Measurements from ENCODE around the gene ELP1. TPM values are rescaled to one million over a fixed set of nuclear protein-coding genes. Genes with fewer than 3 reads are reported as not detected.
"Not testable (repeated sequence)": the region's sequence is repeated elsewhere in the genome, so short reads cannot be mapped to it uniquely, and the experiment has no call there.

The ELP1 gene
- total and polyA plus RNA-seq, 2 experiments from 2014 or later: 14.5 to 24.1 TPM

DNA sequence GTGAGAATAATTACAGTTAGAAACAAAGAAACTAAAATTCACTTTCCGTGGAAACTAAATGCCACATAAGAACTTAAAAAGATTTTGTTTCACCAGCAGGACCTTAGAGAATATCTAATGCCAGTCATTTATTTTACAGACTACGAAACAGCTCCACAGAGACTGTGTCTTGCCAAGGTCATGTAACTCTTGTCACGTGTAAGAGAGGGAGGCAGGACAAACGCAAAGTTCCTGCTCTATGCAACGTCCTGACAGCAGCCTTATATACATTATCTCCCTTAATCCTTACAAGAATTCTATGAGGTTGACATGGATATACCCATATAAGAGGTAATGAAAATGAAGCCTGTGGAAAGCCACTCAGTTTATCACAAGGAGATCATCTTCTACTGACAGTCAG is 40.0 kb upstream of the ELP1 start:
- Histone ChIP-seq H3K27ac (no peak overlapping the region), H3F3A (ENCODE audit: insufficient read depth) (no peaks in the 10 kb centered on the region), H3K36me3 (ENCODE audit: low read depth) (peaks cover 43% of the 10 kb centered on the region), H4K20me1 (ENCODE audit: insufficient read depth) (no peaks in the 10 kb centered on the region), H3K4me2 (ENCODE audit: unreplicated experiment) (no peak overlapping the region), H3K27me3 (replicated peaks; ENCODE audit: insufficient read depth) (no peaks in the 10 kb centered on the region), H3K79me2 (ENCODE audit: insufficient read depth) (no peaks in the 10 kb centered on the region), H2AFZ (no peak overlapping the region), H3K9ac (no peak overlapping the region), H3K4me1 (ENCODE audit: insufficient read depth) (no peaks in the 10 kb centered on the region), H3K4me3 (no peak overlapping the region), H3K9me3 (ENCODE audit: low read depth) (no peaks in the 10 kb centered on the region), H3K9me2 (ENCODE audit: insufficient read depth) (no peaks in the 10 kb centered on the region)
- in situ Hi-C loops (cut with MboI): no loop called here
- TF ChIP-seq EZH2phosphoT487 (IDR thresholded peaks at IDR 0.05; ENCODE audit: insufficient read depth, low read depth) (no peak), EZH2 (IDR thresholded peaks at IDR 0.05; ENCODE audit: insufficient read depth, poor library complexity, severe bottlenecking) (no peak)
- WGBS, 2 experiments (ENCODE audit: low coverage in 1 of 2, low lambda C conversion rate in 2 of 2, missing lambda C conversion rate in 2 of 2): 87% methylated on average over 5 of the region's 5 CpGs
- DNase-seq: no peak

DNA sequence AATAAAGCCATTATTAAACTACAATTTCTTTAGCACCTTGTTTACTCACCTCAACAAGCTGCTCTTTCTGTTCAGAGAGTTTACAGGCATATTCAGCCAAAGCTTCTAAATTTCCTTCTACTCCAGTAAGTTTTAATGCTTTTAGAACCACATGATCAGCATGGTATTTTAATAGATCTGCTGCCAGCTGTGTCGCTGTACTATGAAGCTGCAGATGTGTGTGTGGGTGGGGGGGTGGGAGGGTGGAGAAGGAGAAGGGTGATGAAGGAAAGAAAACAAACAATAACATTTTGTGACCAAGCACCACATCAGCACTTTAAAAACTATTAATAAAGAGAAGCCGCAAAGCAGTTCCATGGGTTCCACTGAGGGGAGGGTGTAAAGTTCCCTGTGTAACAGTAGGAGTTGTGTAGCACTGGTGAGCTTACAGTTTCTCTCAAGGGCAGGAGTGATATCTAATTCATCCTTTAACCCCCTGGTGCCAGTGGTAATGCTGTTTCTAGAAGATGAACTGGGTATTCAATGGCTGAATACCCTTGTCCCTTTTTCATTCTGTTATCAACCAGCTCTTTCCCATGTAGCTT is 38.8 kb upstream of the ELP1 start:
- Histone ChIP-seq H3K9ac (no peak overlapping the region), H3K4me2 (ENCODE audit: unreplicated experiment) (no peak overlapping the region), H3K4me1 (ENCODE audit: insufficient read depth) (no peaks in the 10 kb centered on the region), H4K20me1 (ENCODE audit: insufficient read depth) (no peaks in the 10 kb centered on the region), H3K36me3 (ENCODE audit: low read depth) (peaks cover 40% of the 10 kb centered on the region), H3K27ac (no peak overlapping the region), H3K79me2 (ENCODE audit: insufficient read depth) (no peaks in the 10 kb centered on the region), H3K27me3 (replicated peaks; ENCODE audit: insufficient read depth) (no peaks in the 10 kb centered on the region), H2AFZ (no peak overlapping the region), H3K9me3 (ENCODE audit: low read depth) (no peaks in the 10 kb centered on the region), H3K9me2 (ENCODE audit: insufficient read depth) (no peaks in the 10 kb centered on the region), H3F3A (ENCODE audit: insufficient read depth) (no peaks in the 10 kb centered on the region), H3K4me3 (no peak overlapping the region)
- in situ Hi-C loops (cut with MboI): no loop called here
- TF ChIP-seq EZH2phosphoT487 (IDR thresholded peaks at IDR 0.05; ENCODE audit: insufficient read depth, low read depth) (no peak), EZH2 (IDR thresholded peaks at IDR 0.05; ENCODE audit: insufficient read depth, poor library complexity, severe bottlenecking) (no peak)
- peak; percentile 30 for DNase-seq
- 21 to 30% methylated on average over 2 of the region's 2 CpGs for WGBS, 2 experiments (ENCODE audit: low coverage in 1 of 2, low lambda C conversion rate in 2 of 2, missing lambda C conversion rate in 2 of 2)

DNA sequence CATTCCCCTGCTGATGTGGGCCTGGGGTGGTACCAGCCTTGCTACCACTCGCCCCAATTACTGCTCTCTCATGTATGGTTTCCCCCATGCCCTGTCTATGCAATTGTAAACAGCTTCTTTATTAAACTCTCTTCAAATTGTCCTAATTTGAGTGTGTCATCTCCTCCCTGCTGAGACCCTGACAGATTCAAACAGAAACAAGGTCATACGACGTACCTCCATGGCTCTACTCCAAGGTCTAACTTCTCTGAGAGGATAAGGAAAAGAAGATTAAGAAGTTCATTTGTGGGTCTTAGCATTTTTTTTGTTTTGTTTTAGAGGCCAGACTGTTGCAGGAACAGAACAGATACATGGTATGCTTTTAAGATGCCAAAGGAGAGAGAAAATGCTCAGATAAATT is 38.3 kb upstream of the ELP1 start:
- no peaks in the 10 kb centered on the region for H3K4me1 ChIP-seq (ENCODE audit: insufficient read depth)
- H3F3A ChIP-seq (ENCODE audit: insufficient read depth): no peaks in the 10 kb centered on the region
- WGBS, 2 experiments (ENCODE audit: low coverage in 1 of 2, low lambda C conversion rate in 2 of 2, missing lambda C conversion rate in 2 of 2): 80 to 83% methylated on average over 3 of the region's 3 CpGs
- H2AFZ ChIP-seq: no peak overlapping the region
- no peak for DNase-seq
- H3K9me3 ChIP-seq (ENCODE audit: low read depth): no peaks in the 10 kb centered on the region
- no peaks in the 10 kb centered on the region for H4K20me1 ChIP-seq (ENCODE audit: insufficient read depth)
- no peak overlapping the region for H3K4me2 ChIP-seq (ENCODE audit: unreplicated experiment)
- no peaks in the 10 kb centered on the region for H3K79me2 ChIP-seq (ENCODE audit: insufficient read depth)
- no peak overlapping the region for H3K27ac ChIP-seq
- no peaks in the 10 kb centered on the region for H3K27me3 ChIP-seq (replicated peaks; ENCODE audit: insufficient read depth)
- H3K9ac ChIP-seq: no peak overlapping the region
- peaks cover 40% of the 10 kb centered on the region for H3K36me3 ChIP-seq (ENCODE audit: low read depth)
- no peaks in the 10 kb centered on the region for H3K9me2 ChIP-seq (ENCODE audit: insufficient read depth)
- no peak overlapping the region for H3K4me3 ChIP-seq
- in situ Hi-C loops (cut with MboI): no loop called here
- TF ChIP-seq EZH2 (IDR thresholded peaks at IDR 0.05; ENCODE audit: insufficient read depth, poor library complexity, severe bottlenecking): no peak

DNA sequence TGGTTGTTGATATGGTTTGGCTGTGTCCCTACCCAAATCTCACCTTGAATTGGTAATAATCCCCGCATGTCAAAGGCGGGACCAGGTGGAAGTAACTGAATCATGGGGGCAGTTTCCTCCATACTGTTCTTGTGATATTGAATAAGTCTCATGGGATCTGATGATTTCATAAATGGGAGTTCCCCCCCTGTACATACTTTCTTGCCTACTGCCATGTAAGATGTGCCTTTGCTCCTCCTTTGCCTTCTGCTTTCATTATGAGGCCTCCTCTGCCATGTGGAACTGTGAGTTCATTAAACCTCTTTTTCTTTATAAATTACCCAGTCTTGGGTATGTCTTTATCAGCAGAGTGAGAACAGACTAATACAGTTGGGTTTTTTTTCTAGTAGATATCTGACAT is 37.5 kb upstream of the ELP1 start:
- peaks cover 33% of the 10 kb centered on the region for H3K36me3 ChIP-seq (ENCODE audit: low read depth)
- DNase-seq; H3K4me3 ChIP-seq; H3K4me1 ChIP-seq (ENCODE audit: insufficient read depth); in situ Hi-C loops (cut with MboI); H3F3A ChIP-seq (ENCODE audit: insufficient read depth); H3K27ac ChIP-seq; H3K27me3 ChIP-seq (replicated peaks; ENCODE audit: insufficient read depth); H3K9me2 ChIP-seq (ENCODE audit: insufficient read depth); H3K79me2 ChIP-seq (ENCODE audit: insufficient read depth); H4K20me1 ChIP-seq (ENCODE audit: insufficient read depth); H2AFZ ChIP-seq; H3K9me3 ChIP-seq (ENCODE audit: low read depth); H3K9ac ChIP-seq; H3K4me2 ChIP-seq (ENCODE audit: unreplicated experiment): not testable (repeated sequence)
- WGBS, 2 experiments (ENCODE audit: low coverage in 1 of 2, low lambda C conversion rate in 2 of 2, missing lambda C conversion rate in 2 of 2): 96 to 97% methylated on average over 2 of the region's 2 CpGs

DNA sequence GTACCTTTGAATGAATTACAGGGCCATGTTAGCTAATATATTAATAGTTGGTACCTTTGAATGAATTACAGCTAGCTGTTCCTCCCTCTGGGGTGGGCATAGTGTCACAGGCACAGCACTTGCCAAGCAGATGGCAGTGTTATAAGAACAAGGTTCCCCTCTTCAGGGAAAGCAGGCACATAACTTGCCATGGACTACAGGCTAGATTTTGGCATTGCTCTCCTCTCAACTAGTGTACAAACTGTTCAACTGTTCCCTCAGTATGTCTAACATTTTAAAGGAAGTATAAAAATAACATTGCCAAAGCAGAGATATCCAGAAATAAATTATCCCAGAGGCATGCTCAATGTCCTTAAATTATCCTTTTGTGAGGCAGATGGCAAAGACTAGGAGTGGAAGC is 34.0 kb upstream of the ELP1 start:
- H3K9me2 ChIP-seq (ENCODE audit: insufficient read depth): no peaks in the 10 kb centered on the region
- H3K4me1 ChIP-seq (ENCODE audit: insufficient read depth): peaks cover 15% of the 10 kb centered on the region
- no peak for TF ChIP-seq EZH2 (IDR thresholded peaks at IDR 0.05; ENCODE audit: insufficient read depth, poor library complexity, severe bottlenecking)
- no peak overlapping the region for H3K4me2 ChIP-seq (ENCODE audit: unreplicated experiment)
- no peaks in the 10 kb centered on the region for H3K79me2 ChIP-seq (ENCODE audit: insufficient read depth)
- H4K20me1 ChIP-seq (ENCODE audit: insufficient read depth): no peaks in the 10 kb centered on the region
- H3K9me3 ChIP-seq (ENCODE audit: low read depth): no peaks in the 10 kb centered on the region
- H3F3A ChIP-seq (ENCODE audit: insufficient read depth): no peaks in the 10 kb centered on the region
- in situ Hi-C loops (cut with MboI): no loop called here
- no peak overlapping the region for H3K27ac ChIP-seq
- no peaks in the 10 kb centered on the region for H3K27me3 ChIP-seq (replicated peaks; ENCODE audit: insufficient read depth)
- H3K36me3 ChIP-seq (ENCODE audit: low read depth): peaks cover 38% of the 10 kb centered on the region
- no peak overlapping the region for H2AFZ ChIP-seq
- no peak overlapping the region for H3K4me3 ChIP-seq
- DNase-seq: no peak
- H3K9ac ChIP-seq: no peak overlapping the region
